ENCODE measurements around the gene DDX39A.
"Not testable (repeated sequence)": the region's sequence is repeated elsewhere in the genome, so short reads cannot be mapped to it uniquely, and the experiment has no call there.

DDX39A gene

DNA sequence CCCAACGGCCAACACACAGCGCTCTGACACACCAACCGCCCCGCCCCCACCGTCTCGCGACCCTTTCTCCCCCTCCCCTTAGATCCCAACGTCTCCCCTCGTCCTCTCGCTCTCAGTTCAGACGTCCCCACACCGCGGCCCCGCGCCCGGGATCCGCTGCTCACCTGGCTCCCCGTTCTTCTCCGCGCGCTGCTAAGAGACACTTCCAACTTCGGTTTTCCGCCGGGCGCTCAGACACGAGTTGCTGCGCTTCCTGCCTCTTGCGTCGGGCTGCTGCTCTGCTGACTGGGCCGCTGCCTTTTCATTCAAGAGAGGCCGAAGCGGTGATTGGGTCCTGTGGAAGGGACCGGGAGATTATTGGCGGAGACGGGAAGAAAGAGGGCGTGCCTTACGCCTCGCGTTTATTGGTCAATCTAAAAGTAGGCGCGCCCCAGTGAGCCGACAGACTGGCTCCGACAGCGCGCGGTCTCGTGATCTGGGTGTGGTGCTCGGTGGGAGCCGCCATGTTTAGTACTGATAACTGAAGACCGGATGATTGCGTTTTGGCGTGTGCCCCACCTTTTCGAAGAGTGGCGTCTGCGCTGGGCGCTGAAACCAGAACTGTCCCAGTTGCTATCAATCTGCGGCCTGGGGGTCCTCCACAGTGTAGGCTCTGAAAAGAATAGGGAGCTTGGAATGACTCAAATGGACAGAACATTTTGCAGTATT, at the start of gene DDX39A:
TSS of gene DDX39A (minus strand) at position 236 of the 708 bp plus-strand sequence. CDS start 6,121 bp downstream, outside the sequence.
- peak; percentile 90 to 92 for DNase-seq (ENCODE audit: low read depth in 2 of 2)

DNA sequence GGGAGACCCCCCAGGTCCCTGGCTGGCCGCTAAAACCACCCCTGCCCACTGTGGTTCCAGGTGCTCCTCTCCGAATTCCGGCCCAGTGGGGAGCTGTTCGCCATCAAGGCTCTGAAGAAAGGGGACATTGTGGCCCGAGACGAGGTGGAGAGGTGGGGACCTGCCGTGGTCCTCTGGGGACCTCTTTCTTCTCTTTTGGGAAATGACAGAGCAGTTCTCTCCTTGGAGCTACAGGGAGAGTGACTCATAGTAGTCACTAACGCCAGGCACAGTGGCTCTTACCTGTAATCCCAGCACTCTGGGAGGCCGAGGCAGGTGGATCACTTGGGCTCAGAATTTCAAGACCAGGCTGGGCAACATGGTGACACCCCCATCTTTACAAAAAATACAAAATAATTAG, 48.7 kb upstream of the DDX39A start:
- no peak for DNase-seq (ENCODE audit: low read depth in 2 of 2)

DNA sequence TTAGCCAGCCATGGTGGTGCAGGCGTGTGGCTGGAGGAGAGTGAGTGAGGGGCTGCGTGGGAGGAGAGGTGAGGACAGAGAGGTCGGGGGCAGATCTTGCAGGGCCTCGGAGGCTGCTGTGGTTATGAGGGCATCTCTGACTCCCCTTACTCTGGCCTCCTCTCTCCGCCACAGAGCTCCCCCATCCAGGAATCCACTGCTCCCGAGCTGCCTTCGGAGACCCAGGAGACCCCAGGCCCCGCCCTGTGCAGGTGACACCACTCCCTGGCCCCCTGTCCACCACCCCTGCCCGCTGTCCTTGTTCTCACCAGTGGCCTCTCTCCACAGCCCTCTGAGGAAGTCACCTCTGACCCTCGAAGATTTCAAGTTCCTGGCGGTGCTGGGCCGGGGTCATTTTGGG, 48.2 kb upstream of the DDX39A start:
- no peak for DNase-seq (ENCODE audit: low read depth in 2 of 2)

DNA sequence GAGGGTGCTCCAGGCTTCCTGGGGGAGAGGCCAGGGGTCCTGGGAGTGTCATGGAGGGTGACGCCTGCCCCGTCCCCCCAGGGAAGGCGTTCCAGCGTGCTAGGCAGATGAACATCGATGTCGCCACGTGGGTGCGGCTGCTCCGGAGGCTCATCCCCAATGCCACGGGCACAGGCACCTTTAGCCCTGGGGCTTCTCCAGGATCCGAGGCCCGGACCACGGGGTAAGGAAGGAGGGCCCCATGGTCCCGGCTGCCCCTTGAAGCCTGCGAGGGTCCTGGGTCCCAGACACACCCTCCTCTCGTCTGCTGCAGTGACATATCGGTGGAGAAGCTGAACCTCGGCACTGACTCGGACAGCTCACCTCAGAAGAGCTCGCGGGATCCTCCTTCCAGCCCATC, 44.6 kb upstream of the DDX39A start:
- DNase-seq (ENCODE audit: low read depth in 2 of 2): no peak

DNA sequence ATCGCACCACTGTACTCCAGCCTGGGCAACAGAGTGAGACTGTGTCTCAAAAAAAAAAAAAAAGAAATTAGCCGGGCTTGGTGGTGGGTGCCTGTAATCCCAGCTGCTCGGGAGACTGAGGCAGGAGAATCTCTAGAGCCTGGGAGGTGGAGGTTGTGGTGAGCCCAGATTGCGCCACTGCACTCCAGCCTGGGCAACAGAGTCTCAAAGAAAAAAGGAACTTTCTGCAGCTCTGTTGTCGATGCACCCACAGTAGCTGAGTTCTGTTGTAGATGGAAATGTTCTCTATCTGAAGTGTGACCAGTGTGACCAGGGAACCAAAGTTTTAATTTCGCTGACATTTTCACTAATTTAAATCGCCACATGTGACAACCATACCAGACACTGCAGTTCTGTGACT, 43.3 kb upstream of the DDX39A start:
- not testable (repeated sequence) for DNase-seq (ENCODE audit: low read depth in 2 of 2)

DNA sequence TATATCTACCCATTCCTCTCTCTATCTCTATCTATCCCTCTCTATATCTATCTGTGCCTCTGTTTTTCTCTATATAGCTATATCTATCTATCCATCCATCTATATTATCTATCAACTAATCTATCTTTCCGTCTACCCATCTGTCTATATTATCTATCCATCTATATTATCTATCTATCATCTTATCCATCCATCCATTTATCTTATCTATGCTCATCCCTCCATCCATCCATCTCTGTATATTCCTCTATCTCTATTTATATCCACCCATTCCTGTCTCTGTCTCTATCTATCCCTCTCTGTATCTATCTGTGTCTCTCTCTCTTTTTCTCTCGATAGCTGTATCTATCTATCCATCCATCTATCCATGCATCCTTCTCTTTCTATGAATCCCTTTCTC, 41.8 kb upstream of the DDX39A start:
- no peak for DNase-seq (ENCODE audit: low read depth in 2 of 2)

DNA sequence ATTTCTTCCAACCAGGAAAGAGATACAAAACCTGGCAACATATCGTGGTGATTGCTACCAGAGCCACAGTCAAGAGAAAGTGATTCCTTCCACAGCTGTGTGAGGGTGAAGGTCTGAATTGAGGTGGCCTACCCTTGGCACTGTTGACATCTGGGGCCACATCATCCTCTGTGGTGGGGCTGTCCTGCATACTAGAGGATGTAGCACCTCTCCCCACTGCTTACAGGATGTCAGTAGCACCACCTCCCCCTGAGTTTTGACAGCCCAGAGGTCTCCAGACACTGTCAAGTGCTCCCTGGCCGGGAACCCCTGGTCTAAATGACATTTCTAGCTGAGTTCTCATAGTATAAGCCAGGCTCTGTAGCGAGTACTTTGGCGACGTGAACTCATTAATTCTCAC, 40.6 kb upstream of the DDX39A start:
- DNase-seq (ENCODE audit: low read depth in 2 of 2): no peak

DNA sequence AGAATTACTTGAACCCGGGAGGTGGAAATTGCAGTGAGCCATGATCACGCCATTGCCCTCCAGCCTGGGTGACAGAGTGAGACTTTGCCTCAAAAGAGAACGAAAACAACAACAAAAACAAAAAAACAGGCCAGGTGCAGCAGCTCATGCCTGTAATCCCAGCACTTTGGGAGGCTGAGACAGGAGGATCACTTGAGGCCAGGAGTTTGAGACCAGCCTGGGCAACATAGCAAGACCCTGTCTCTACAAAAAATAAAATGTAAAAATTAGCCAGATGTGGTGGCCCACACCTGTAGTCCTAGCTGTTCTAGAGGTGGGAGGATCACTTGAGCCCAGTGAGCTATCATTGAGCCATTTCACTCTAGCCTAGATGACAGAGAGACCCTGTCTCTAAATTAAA, 33.2 kb upstream of the DDX39A start:
- not testable (repeated sequence) for DNase-seq (ENCODE audit: low read depth in 2 of 2)

DNA sequence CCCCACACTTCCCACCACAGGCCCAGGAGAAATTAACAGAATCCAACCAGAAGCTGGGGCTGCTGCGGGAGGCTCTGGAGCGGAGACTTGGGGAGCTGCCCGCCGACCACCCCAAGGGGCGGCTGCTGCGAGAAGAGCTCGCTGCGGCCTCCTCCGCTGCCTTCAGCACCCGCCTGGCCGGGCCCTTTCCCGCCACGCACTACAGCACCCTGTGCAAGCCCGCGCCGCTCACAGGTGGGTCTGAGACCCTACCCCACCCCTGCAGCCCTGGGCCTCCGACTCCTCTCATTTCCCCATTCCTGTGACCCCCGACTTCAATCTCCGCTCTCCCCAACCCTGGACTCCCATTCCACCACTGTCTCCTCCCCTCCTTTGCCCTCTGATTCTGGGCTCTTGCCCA, 31.7 kb upstream of the DDX39A start:
- no peak for DNase-seq (ENCODE audit: low read depth in 2 of 2)

DNA sequence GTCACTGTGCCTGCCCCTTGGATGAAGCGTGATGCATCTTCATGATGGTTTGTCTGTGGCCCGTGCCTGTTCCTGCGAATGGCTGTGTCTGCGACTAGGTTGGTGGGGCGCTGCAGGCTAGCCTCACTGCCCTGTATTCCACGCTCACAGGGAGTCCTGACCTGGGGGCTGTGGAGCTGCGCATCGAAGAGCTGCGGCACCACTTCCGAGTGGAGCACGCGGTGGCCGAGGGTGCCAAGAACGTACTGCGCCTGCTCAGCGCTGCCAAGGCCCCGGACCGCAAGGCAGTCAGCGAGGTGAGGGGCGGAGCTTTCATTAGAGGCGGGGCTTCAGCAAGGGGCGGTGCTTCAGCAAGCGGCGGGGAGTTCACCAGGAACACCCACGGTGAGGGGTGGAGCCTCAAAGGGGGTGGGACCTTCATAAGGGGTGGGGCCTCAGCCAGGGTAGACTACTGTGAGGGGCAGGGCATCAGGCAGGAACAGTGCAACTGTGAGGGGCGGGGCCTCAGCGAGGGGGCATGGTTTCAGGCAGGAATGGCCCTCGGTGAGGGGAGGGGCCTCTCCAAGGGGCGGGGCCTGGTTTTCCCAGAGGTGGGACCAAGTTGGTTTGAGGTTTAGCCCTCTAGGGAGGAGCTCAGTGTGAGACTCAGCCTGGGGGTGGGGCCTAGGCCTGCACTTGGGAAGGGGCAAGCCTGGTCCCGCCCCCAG, 31.2 kb upstream of the DDX39A start:
- peak; percentile 72 to 84 for DNase-seq (ENCODE audit: low read depth in 2 of 2)

DNA sequence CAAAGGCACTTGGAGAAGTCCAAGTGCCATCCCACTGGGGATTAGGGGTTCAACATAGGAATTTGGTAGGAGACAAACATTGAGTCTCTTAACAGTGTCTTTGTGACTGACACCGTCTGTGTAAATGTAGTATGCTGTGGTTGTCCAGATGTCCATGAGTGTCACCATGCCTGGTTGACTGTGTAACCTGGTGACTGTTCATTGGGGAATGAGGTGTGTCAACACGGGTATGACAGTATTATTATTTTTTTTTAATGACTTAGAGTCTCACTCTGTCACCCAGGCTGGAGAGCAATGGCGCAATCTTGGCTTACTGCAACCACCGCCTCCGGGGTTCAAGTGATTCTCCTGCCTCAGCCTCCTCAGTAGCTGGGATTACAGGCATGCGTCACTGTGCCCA, 30.2 kb upstream of the DDX39A start:
- no peak for DNase-seq (ENCODE audit: low read depth in 2 of 2)

DNA sequence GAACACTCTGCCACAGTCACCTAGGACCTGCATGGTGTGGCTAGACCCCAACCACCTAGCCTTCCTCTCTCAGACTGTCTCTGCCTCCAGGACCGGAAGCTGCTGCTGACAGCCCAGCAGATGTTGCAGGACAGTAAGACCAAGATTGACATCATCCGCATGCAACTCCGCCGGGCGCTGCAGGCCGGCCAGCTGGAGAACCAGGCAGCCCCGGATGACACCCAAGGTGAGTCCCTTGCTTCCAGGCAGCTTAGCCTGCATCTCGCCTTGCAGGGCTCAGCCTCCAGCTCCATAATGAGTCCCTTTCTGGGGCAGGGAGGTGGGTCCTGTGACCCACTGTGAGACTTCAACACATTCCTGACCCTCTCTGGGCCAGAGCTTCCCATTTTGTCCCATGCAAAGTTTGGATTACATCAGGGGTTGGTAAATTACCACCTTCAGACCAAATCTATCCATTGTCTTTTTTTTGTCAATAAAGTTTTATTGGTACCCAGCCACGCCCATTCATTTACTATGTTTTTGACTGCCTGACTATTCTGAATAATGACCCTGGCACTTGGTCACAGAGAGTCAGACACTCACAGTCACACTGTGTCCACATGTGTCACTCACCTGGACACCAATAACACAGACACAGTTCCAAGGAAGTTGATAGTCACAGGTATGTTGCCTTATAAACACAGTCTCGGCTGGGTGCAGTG, 27.3 kb upstream of the DDX39A start:
- DNase-seq (ENCODE audit: low read depth in 2 of 2): no peak

DNA sequence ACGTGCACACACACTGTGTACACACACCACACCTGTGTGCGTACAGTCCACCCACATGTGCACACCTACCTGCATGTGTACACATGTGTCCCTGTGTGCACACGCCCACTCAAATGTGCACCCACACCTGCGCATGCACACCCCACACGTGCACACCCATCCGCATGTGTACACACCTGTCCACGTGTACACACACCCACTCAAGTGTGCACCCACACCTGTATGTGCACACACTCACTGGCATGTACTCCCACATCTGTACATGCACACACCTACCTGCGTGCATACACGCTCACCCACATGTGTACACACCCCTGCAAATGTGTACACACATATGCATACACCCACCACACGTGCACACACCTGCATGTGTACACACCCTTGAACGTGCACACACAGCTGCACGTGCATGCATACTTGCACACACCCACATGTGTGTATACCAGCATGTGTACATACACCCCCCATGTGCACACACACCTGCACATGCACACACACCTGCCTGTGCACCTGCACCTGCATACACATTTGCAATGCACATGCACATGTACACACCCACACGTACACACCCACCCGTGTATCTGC, 24.6 kb upstream of the DDX39A start:
- DNase-seq (ENCODE audit: low read depth in 2 of 2): no peak

DNA sequence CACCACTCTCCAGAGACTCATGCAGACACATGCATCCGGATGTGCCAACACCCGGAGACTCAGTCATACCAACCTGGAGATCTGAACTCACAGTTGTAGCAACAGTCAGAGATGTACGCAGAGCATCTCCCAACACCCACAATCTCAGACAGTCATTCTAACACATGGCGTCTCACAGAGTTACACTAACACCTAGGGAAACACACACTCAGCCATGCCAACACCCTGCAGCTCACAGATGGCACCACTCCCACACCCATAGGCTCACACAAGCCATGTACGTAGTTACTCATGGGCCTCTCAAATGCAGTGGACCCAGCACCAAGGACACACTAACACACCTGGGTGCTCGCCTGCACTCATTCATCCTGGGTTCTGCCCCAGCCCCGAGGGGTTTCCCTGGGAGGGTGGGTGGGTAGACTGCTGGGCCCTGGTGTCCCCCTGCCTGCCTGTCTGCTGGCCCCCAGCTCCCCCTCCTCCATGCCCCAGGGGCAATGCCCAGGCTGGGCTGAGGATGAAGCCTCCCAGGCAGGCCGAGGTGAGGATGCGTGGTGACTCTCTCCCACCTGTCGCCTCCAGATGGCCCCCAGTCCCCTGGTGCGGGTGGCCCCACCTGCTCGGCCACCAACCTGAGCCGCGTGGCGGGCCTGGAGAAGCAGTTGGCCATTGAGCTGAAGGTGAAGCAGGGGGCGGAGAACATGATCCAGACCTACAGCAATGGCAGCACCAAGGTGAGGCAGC, 23.9 kb upstream of the DDX39A start:
- no peak for DNase-seq (ENCODE audit: low read depth in 2 of 2)

DNA sequence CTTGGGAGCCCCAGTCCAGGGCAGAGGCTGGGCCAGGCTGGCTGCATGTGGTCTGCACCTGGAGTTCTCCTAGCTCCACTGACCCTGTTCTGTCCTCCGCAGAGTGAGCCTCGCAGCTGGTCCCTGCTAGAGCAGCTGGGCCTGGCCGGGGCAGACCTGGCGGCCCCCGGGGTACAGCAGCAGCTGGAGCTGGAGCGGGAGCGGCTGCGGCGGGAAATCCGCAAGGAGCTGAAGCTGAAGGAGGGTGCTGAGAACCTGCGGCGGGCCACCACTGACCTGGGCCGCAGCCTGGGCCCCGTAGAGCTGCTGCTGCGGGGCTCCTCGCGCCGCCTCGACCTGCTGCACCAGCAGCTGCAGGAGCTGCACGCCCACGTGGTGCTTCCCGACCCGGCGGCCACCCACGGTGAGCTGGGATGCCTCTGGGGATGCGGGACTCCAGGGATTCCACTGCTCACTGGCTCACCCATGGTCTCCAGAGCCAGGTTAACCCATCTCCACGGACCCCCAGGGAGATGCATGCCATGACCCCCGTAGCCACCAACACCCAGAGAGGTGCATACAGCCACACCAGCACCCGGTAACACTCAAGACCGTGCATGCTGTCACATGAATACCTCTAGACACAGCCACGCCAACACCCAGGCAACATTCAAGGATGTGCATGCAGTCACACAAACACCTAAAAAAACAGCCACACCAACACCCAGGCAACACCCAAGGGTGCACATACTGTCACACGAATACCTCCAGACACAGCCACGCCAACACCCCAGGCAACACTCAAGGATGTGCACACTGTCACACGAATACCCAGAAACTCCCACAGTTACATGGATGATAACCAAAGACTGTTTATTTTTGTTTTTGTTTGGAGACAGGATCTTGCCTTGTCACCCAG, 22.1 kb upstream of the DDX39A start:
- DNase-seq (ENCODE audit: low read depth in 2 of 2): no peak

DNA sequence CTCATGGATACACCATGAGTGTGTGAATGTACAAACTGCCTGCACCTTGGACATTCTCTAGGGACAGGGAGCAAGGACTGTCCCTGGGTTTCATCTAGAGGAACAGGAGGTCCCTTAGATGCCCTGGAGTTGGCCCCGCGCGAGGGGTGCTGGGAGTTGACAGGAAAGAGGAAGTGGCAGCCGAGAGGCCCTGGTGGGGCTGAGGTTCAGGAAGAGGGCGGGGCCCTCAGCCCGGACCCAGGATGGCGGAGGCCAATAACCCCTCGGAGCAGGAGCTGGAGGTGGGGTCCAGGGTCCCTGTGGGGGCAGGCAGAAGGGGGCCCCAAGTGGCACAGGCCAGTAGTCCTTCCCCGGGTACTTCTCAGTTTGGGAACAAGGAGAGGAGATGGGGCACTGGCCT, 20.9 kb upstream of the DDX39A start:
- peak; percentile 66 to 77 for DNase-seq (ENCODE audit: low read depth in 2 of 2)

DNA sequence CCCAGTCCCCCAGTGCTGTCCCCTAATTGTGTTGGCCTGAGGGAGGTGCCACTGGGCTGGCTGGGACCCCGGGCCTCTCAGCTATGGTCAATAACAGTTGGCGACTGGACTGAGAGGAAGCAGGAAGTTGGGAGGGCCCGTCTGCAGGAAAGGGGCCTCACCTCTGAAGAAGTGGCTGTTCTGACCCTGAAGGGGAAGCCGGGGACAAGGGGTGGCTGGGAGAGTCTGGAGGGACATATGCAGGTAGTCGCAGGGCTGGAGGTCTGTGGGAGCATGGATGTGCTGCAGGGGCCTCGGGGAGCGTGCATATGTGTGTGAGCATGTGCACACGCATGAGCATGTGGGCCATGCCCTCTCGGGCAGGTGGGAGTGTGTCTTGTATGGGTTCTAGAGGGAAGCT, 19.9 kb upstream of the DDX39A start:
- no peak for DNase-seq (ENCODE audit: low read depth in 2 of 2)

DNA sequence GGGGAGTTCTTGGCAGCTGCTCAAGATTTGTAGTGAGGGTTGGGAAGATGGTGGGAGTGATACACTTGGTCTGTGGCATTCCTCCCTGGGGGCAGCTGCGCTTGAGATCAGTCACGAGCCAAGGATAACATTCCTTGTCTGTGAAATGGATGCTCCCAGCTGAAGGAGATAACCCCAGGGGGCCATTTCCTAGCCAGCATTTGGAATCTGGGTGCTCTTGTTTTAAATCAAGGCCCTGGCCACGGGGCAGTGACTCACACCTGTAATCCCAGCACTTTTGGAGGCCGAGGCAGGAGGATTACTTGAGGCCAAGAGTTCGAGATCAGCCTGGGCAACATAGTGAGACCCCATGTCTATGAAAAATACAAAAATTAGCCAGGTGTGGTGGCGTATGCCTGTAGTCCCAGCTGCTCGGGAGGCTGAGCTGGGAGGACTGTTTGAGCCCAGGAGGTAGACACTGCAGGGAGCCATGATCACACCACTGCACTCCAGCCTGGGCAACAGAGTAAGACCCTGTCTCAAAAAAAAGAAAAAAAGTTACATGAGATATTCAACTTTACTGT, 18.5 kb upstream of the DDX39A start:
- no peak for DNase-seq (ENCODE audit: low read depth in 2 of 2)

DNA sequence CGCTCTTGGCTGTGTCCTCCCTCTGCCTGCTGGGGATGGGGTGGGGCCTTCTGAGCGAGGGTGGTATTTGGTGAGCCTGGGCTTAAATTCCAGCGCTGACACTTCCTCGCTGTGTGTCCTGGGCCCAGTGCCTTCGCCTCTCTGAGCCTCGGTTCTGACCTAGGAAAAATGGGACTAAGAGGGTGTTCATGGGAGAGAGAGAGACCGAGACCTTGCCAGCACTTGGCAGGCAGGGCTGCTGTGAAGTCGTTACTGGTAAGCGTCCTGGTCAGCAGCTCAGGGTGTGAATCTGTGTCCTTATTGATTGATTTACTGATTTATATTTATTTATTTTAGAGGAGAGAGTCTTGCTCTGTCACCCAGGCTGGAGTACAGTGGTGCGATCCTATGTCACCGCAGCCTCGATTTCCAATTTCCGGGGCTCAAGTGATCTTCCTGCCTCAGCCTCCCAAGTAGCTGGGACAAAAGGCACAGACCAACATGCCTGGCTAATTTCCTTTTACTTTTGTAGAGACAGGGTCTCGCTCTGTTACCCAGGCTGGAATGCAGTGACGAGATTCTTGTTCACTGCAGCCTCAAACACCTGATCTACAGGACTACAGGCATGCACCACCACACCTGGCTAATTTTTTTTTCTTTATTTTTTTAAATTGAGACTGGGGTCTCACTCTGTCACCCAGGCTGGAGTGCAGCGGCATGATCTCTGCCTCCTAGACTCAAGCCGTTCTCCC, 16.3 kb upstream of the DDX39A start:
- DNase-seq (ENCODE audit: low read depth in 2 of 2): no peak

Measured in stimulated activated CD8-positive, alpha-beta memory T cell treated with anti-CD3 and anti-CD28 coated beads, Interleukin-2, amount 100 ng/mL, for 48 hours (primary cell).